Measurements from ENCODE around the gene ZCCHC13.

- TF ChIP-seq EHMT2 (IDR thresholded peaks at IDR 0.05; ENCODE audit: low read depth) (no peak), ZSCAN20 (CRISPR knock-in tag; IDR thresholded peaks at IDR 0.05) (no peak), CHD2 (IDR thresholded peaks at IDR 0.05; ENCODE audit: low read length, partially characterized antibody) (no peak), MAZ (IDR thresholded peaks at IDR 0.05; ENCODE audit: borderline replicate concordance, low read depth, low read length) (no peak), CTCF (IDR thresholded peaks at IDR 0.05) (no peak), JUN (IDR thresholded peaks at IDR 0.05) (no peak)
Observed at GRCh38 chrX:74284391-74284952, 19.5 kb upstream of the ZCCHC13 start.

Measured in A549 (cell line).